GM18498 (cell line): ENCODE measurements around the gene TOR1AIP1.
A peak's percentile ranks its signal among the peaks of the same experiment; 100 is the strongest.
"Not testable (repeated sequence)": the region's sequence is repeated elsewhere in the genome, so short reads cannot be mapped to it uniquely, and the experiment has no call there.

Source experiments
- ATAC-seq: cut with Tn5 transposase; IDR thresholded peaks from one replicate; pipeline ENCODE4 v1.9.1; 2021; ENCODE audit warnings: mild to moderate bottlenecking, moderate library complexity; ENCODE audit not compliant: unreplicated experiment

Gene TOR1AIP1, protein sequence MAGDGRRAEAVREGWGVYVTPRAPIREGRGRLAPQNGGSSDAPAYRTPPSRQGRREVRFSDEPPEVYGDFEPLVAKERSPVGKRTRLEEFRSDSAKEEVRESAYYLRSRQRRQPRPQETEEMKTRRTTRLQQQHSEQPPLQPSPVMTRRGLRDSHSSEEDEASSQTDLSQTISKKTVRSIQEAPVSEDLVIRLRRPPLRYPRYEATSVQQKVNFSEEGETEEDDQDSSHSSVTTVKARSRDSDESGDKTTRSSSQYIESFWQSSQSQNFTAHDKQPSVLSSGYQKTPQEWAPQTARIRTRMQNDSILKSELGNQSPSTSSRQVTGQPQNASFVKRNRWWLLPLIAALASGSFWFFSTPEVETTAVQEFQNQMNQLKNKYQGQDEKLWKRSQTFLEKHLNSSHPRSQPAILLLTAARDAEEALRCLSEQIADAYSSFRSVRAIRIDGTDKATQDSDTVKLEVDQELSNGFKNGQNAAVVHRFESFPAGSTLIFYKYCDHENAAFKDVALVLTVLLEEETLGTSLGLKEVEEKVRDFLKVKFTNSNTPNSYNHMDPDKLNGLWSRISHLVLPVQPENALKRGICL

DNA sequence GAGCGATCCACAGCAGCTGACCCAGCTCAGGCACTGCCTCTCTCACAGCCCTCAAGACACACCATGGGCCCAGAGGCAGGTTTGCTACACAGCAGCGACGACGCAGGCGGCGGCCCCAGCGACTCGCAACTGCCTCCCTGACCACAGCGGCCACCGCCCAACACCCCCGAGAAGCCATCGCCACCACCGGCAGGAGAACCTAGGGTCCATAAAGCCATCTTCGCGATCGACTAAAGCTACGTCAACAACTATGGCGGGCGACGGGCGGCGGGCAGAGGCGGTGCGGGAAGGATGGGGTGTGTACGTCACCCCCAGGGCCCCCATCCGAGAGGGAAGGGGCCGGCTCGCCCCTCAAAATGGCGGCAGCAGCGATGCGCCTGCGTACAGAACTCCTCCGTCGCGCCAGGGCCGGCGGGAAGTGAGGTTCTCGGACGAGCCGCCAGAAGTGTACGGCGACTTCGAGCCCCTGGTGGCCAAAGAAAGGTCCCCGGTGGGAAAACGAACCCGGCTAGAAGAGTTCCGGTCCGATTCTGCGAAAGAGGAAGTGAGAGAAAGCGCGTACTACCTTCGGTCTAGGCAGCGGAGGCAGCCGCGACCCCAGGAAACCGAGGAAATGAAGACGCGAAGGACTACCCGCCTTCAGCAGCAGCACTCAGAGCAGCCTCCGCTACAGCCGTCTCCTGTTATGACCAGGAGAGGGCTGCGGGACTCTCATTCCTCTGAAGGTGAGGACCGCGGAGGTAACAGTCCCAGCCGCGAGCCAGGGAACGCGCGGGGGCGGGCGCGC, at the start of gene TOR1AIP1:
TOR1AIP1 (plus strand) TSS at position 33 of the 787 bp plus-strand sequence; CDS start at position 251, 218 bp downstream.
- ATAC-seq = peak; percentile 76

DNA sequence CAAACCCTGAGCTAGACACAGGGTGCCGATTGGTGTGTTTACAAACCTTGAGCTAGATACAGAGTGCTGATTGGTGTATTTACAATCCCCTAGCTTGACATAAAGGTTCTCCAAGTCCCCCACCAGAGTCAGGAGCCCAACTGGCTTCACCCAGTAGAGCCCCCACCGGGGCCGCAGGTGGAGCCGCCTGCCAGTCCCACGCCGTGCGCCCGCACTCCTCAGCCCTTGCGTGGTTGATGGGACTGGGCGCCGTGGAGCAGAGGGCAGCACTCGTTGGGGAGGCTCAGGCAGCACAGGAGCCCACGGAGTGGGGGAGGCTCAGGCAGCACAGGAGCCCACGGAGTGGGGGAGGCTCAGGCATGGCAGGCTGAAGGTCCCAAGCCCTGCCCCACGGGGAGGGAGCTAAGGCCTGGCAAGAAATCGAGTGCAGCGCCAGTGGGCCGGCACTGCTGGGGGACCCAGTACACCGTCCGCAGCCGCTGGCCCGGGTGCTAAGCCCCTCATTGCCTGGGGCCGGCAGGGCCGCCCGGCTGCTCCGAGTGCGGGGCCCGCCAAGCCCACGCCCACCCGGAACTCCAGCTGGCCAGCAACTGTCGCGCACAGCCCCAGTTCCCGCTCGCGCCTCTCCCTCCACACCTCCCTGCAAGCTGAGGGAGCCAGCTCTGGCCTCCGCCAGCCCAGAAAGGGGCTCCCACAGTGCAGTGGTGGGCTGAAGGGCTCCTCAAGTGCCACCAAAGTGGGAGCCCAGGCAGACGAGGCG, 45.2 kb upstream of the TOR1AIP1 start:
- not testable (repeated sequence) for ATAC-seq

DNA sequence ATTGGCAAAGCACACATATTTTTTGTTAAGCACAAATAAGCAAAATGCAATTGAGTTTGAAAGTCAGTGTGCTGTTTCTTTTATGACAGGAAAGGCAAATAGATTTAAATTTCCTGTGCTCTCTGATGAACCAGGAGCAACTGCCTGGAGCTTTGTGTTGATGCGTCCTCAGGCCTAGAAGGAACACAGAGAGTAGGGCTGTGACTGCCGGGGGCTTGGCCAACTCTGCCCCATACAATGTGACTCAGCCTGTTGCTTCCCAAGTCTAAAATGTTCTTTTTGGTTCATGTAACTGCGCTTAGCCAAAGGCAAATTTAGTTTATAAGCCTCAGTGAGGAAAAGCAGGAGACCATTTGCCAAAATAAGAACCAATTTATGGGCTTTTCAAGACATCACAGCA, 42.0 kb upstream of the TOR1AIP1 start:
- ATAC-seq = no peak

DNA sequence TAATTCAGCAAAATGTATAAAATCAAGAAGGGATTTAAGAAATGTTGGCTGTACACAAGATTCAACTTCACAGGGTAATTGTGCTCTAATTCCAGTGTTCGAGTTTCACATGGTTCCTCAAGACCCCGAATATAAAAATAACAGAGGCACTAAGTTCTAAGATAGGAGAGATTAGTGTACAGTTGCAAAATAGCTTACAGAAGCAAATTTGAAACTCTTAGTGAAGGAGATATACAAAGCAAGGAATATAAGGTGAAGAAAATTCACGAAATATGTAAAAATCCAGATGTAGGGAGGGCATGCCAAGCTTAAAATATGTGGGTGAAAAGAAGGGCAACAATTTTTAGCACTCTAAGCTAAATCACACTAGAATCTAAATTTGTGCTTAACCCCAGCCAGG, 33.9 kb upstream of the TOR1AIP1 start:
- no peak for ATAC-seq

DNA sequence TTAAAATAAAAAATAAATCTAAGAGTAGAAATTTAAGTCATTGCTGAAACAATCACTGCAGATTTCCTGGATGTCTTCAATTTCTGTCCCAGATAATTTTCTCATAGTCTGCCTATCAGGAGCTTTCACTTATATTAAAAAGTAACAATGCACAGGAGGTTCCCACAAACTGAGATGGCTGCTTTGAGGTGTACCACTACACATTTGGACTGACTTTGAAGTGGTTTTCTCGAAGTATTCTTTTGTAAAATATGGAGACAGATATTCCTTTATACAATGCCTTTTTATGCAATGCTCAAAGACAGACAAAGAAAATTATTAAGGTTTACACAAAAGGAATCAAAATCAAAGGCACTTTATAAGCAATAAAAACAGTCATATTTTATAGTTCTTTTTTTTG, 29.0 kb upstream of the TOR1AIP1 start:
- ATAC-seq = no peak

DNA sequence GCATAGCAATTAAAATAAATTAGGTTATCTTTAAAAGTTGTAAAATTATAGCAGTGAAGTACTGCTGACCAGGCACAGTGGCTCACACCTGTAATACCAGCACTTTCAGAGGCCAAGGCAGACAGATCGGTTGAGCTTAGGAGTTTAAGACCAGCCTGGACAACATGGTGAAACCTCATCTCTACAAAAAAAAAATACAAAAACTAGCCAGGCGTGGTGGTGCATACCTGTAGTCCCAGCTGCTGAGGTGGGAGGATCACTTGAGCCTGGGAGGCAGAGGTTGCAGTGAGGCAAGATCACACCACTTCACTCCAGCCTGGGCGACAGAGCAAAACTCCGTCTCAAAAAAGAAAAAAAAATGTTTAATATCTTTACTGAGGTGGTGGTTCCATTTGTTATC, 26.3 kb upstream of the TOR1AIP1 start:
- not testable (repeated sequence) for ATAC-seq

DNA sequence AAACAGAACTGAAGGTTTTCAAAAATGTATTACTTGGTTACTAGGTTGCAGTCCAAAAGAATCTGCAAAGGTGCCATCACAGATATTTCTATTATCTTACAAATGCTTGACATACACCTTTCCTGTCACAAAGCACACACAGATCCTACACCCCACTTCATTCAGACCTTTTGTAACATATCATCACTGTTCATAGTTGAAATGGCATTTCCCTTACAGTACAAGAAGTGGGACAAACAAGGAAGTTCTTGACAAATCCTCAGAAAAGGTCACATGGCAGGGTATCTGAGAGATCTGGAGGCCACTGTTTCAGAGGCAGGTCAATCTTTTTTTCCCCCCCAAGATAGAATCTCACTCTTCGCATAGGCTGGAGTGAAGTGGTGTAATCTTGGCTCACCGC, 25.8 kb upstream of the TOR1AIP1 start:
- ATAC-seq = no peak

DNA sequence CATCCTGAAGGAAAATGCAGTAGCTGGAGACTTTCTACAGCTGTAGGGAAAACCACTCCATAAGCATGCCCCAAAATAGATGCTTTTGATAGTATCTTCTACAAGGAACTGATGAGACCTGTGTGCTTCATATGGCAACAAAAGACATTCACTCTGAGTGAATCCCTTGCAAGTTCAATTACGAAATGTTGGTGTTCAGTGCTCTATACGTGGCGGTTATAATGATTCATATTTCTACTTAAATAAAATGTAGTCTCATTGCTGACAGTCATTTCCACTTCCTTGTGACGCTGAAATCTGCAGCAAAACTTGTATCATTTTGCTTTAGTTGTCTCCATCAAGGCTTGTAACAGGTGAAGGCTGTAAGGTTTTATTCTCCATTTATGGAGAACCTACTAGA, 25.1 kb upstream of the TOR1AIP1 start:
- no peak for ATAC-seq

DNA sequence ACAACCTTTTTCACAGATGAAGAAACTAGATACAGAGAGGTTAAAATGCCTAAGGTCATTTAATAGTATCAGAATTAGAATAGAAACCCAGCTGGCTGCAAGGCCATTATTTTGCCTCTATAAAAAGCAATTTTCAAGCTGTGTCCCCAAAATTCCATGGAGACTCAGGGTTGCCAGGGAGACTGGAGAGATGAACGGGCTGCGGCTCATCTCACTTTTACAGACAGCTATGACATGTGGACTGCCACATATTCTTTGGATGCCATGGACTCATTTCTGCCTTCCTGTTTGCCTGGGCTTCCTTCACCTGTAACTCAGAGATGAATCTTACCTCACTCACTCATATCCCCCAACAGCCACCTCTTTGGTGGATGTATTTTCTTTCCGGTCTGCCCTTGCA, 21.4 kb upstream of the TOR1AIP1 start:
- ATAC-seq = no peak

DNA sequence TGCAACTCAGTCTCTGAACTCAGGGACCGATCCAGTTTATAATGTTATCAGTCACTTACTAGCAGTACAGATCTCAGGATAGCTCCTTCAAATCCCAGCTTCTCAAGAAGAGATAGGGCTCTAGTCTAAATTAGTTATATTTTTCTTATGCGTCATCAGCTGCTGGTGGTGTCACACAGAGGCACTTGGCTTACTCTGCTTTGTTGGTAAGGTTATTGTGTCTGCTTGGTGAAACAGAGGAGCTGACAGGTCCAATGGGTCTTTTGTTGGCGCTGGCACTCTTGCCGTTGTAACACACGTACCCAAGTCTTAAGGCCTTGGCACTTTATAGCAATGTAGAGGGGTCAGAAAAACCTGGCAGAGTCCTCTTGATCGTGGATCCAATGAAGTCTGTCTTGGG, 16.7 kb upstream of the TOR1AIP1 start:
- ATAC-seq = no peak

DNA sequence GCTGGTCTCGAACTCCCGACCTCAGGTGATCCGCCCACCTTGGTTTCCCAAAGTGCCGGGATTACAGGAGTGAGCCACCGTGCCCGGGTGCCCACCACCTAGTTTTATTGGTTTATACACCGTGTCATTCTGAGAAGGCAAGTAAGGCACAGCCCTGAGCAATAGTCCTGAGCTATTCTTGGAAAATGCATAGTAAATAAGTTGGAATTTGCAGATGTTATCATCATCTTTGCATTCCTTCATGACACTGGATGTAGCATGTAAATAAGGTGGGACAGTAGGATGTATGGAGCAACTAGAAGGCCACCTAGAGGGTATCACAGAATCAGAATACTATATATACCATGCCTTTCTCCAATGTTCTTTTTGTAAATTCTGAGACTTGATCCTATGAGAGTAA, 15.5 kb upstream of the TOR1AIP1 start:
- no peak for ATAC-seq

DNA sequence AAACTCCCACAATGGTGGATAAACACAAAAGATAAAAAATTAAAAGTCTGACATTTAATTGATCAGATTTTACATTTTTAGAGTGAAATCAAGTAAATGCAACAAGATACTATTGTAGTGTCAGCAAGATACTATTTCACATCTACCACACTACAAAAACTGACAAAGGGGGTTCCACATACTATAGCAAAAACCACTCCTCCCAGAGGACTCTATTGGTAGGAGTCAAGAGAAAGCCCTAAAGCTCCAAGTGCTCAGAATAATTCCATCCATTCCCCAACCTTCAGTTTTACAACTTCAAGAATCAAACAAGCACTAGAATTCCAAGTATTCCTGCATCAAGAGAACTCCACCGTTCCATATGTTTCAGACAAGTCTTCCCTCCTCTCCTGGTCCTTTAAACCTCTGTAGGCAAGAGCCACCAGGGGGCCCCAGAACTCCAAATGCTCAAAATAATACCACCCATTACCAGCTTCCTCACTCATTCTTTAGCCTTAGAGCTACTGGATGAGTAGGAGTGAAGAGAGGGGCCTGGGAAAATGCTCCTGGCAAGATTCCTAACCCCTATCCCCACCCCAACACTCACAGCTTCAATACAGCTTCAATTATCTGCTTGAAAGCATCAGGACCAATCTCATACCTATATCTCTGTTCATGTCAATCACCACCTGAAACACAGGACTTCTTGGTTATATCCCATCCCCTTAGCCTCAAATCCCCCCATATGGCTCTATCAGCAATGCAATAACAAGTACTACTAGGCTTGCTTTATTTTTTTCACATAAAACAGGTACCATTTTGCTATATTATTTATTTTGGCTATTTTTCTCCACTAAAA, 14.4 kb upstream of the TOR1AIP1 start:
- ATAC-seq = peak; percentile 73

DNA sequence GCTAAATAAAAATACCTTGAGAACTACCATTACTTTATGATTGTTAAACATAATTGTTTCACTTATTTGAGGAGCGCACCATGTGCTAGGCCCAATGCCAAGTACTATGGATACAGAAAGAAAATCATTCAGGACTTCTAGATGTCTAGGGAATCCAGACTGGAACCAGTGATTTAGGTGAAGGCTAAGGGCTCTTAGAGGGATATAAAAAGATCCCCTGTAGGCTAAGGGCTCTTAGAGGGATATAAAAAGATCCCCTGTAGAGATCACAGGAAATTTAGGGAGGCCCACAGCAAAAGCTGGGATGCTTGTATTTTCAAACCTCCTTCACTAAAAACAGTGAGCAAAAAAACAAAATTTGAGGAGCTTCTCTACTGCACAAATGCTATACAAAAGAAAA, 11.2 kb upstream of the TOR1AIP1 start:
- no peak for ATAC-seq

DNA sequence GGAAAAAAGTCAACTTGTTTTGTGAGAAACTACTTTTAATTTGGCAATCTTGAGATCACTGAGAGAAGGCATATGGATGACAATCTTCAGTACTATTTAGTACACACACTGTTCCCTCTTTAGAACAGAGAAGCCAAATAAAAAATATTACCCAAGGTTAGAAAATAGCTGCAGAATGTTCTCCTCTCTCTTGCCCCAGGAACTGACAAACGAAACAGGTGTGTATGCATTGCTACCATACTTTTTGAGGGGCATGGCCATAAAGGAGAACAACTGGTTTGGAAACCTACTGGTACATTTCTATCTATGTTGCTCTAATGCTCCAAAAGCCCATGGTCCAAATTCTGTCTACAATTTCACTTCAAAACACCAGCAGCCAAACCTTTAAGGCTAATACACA, 10.1 kb upstream of the TOR1AIP1 start:
- ATAC-seq = no peak

DNA sequence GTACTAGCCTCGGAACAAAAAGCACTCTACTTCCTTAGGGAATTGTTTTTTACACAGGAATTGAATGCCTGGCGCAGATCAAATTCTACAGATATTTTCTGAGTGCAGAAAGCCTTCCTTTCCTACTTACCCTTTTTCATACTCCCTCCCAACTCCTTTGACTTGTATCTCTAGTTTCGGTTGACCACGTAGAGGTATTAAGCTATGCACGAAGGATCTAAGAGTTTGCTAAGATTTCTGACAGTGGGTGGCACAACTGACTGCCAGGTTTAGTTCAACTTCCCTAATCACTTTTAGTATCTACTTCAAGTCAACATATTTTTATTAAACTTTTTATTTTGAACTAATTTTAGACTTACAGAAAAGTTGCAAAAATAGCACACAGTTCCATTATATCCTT, 9.5 kb upstream of the TOR1AIP1 start:
- no peak for ATAC-seq

DNA sequence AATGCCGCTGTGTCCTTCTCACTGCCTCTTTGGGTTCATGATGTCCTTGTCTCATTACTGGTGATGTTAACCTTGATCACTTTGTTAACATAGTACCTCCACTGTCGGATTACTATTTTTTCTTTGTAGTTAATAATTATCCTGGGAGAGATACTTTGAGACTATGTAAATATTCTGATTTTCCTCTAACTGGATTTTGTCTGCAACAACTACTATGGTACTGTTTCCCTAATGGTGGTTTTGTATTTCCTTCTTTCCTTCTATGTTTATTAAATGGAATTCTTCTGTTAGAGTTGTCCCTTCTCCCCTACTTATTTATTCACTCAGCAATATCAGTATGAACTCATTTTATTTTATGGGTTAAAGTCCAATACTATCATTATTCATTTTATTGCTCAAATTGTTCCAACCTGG, 8.6 kb upstream of the TOR1AIP1 start:
- no peak for ATAC-seq

DNA sequence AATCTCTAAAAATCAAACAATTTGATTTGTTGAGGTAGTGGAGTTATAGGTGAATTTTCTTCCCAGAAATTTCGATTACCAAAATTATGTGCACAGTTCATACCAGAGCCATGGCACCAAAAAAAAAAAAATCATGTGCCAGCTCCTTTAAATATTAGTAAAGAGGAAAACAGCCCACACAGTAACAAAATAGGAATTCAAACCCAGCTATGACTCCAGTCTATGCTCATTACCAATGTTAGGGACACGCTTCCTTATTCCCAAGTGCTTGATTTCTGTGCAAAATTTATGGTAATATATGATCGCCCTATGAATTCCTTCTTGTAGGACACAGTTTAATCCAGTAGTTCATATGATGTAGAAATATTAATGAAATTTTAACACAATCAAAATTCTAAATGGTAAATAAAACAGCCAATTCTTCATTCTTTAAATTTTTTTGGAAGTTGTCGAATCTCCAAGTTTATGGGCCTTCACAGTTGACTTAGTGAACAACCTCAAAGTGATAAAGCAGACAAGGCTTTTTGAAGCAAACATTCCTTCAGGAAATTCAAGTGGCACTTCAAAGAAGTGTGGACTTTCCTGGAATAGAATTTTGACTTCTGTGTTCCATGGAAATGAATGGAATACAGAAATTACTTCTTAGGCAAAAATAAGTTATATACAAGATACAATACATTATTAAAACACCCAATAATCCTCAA, 6.3 kb upstream of the TOR1AIP1 start:
- ATAC-seq = no peak

DNA sequence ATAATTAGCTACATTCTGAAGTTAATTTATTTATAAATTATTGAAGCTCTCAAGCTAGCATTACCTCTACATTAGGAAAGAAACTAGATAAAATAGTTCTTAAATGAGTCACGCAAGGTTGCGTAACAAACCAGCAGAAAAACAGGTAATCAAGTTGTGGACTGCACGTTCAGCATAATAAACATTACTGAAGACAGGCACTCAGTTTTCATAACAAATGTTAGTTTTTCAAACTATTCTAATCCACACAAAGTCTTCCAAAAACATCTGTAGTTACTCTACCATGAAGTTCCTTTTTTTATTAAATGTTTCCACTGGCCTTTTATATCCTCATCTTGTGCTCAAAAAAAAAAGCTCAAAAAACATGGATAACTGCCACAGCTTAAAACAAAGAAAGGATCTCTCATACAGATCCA, 5.8 kb upstream of the TOR1AIP1 start:
- ATAC-seq = no peak

DNA sequence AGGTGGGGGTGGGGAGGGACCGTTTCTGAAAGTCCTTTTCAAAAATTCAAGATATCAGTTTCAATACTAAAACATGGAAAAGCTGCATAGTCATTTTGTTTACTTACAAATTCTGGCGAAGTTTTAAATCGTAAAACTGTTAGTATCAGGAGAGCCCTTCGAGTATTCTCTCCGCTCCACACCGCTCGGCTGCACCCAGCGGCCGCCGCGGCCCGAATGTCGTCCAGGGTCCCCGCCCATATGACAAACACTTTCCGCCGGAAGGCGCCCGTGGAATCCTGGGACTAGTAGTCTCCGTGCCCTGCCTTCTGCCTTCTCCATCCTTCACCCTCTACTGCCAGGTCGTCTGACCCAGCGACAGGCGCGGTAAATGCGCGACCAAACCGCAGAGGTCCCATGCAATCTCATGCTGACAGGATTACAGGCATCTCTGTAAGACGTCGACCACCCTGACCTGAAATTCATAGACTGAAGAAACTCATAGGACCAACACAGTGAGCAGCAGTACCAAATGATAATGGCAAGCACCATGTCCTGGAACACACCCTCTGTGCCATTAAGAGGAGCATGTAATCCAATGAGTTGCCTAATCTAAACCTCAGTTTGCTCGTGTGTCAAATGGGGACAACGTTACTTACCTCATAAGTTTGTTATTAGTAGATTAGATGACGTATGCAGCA, 4.4 kb upstream of the TOR1AIP1 start, which contains the start of gene TOR1AIP2:
TOR1AIP2 (minus strand) TSS at position 218 of the 680 bp plus-strand sequence. CDS start 25,138 bp downstream, outside the sequence.
- peak; percentile 63 for ATAC-seq
